Left renal pelvis (tissue), 4 donors: ENCODE data around the gene ACSBG1. TPM values are rescaled to one million over a fixed set of nuclear protein-coding genes. Genes with fewer than 3 reads are reported as not detected.

Experiments
- DNase-seq, 4 donors: peaks; one replicate each; pipeline ENCODE4 v3.0.0-alpha.2; 2013; ENCODE audit warnings: low read depth in 4 of 4, low spot score in 3 of 4
- polyA plus RNA-seq, 4 donors: library from polyadenylated mRNA; unstranded; fragments of 120-200 nt; gene quantifications; one replicate each; pipeline ENCODE4 v1.2.1, GENCODE V29; 2013; ENCODE audit not compliant: insufficient read length in 4 of 4

The ACSBG1 gene
- polyA plus RNA-seq, 4 donors, result 0.73 to 1.7 (median 1.2) TPM

DNA sequence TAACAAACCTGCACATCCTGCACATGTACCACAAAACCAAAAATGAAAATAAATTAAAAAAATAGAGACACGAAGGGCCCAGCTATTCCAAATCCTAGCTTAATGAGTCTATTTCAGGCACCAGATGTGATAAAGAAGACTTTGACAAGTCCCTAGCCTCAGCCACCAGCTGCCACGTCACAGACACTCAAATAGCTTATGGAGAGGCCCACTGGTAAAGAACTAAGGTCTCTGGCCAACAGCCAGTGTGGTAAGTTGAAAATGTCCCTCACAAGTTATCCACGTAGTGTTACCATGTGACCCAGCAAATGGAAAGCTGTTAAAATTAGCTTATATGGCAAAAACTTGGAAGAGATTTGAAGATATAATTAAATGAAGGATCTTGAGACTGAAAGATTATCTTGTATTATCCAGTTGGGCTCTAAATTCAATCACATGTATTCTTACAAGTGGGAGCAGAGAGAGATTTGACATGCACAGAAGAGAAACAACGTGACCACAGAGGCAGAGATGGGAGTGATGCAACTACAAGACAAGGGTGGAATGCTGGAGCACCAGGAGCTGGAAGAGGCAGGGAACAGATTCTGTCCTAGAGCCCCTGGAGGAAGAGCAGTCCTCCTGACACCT, 10.9 kb downstream of the ACSBG1 start:
- no peak for DNase-seq

DNA sequence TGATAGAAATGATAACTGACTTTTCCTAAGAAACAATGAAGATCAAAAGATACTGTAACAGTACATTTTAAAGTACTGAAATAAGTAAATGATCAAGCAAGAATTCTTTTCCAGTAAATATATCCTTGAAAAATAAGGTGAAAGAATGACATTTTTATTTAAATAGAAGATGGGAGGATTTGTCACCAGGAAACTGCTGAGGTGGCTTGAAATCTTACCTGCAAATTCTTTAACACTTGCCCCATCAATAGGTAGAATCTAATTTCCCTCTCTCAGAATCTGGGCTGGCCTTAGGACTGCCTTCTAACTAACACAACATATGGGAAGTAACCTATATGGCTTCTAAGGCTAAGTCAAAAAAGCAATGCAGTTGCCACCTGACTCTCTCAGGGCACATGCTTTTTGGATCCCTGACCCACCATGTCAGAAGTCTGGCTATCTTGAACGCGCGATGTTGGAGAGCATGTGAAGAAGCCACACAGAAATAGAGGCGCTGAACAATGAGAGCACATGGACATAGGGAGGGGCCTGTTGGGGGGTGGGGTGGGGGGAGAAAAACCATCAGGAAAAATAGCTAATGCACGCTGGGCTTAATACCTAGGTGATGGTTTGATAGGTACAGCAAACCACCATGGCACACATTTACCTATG, 11.5 kb downstream of the ACSBG1 start:
- no peak for DNase-seq

DNA sequence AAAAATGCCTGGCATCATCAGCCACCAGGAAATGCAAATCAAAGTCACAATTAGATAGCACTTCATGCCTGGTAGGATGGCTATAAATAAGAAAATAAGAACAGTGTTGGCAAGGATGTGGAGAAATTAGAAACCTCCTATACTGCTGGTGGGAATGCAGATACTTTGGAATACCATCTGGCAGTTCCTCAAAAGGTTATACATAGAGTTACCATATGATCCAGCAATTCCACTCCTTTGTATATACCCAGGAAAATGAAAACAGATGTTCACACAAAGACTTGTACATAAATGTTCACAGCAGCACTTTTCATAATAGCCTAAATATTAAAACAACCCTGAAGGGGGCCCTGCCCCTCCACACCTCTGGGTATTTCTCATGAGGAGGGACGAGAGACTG, 13.7 kb downstream of the ACSBG1 start:
- no peak for DNase-seq

DNA sequence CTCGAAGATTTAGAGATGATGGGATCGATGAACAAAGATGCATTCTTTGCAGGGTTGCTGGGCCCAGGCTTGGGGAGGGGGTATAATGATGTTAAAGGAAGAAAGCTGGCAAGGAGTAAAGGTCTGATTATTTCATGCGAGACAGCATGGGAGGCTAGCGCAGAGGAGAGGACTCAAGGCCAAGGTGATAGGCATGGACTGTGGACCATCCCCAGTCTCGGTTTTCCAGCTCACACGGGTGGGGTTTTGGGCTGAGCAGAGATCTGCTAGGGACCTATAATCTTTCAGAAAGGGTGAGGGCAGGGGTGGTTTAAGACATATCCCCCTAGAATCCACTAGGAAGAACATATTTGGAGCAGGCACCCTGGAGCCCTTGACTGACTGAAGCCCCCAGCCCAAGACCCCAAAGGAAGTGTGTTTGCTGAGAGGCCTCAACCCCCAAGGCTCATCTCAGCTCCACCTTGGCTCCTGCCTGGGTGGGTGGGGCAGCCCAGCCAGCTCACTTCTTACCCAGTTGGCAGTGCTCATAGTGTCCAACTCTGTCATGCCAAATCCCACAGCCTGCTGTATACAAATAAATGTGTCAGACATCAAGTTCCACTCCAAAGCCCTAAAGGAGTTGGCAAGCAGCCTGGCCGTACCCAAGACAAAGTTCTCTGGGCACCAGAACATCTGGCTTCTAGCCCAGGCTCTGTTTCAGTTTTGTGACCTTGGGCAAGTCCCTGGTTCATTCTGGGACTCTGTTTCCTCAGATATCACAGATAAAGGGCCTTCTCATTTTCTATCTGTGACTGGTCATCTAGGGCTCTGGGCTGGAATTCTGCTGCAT, 17.9 kb downstream of the ACSBG1 start:
- no peak for DNase-seq

DNA sequence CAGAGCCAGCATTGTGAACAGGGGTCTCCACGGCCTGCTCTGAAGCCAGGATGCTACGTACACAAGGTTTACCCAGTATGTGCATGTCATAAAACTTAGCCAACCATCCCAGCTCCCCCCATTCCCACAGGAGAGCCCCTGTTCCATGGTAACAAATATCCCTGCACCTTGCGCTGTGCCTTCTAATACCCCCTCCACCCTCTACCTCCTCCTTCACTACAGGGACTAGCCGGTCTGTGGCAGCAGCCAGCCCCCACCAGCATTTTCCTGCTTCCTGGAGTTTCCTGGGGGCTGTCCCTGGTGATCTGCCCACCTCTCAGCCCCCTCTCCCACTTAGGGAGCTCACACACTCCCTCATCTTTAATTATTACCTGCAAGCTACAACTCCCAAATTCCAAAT, 20.4 kb downstream of the ACSBG1 start:
- DNase-seq, result no peak

DNA sequence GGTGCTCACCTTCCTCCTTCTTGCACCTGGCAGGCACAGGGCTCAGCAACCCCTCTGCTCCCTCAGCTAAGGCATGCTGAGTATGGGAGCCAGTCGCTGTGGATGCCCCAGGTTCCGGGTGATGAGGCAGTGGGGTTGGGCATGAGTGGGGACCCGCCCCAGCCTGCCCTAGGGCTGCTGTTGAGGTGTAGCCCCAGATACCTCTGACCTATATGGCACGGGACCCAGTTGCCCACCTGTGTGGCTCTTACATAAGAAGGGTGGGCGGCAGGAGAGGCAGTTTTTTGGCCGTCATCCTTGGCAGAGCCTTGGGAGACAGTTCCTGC, 21.0 kb downstream of the ACSBG1 start:
- DNase-seq, result no peak

DNA sequence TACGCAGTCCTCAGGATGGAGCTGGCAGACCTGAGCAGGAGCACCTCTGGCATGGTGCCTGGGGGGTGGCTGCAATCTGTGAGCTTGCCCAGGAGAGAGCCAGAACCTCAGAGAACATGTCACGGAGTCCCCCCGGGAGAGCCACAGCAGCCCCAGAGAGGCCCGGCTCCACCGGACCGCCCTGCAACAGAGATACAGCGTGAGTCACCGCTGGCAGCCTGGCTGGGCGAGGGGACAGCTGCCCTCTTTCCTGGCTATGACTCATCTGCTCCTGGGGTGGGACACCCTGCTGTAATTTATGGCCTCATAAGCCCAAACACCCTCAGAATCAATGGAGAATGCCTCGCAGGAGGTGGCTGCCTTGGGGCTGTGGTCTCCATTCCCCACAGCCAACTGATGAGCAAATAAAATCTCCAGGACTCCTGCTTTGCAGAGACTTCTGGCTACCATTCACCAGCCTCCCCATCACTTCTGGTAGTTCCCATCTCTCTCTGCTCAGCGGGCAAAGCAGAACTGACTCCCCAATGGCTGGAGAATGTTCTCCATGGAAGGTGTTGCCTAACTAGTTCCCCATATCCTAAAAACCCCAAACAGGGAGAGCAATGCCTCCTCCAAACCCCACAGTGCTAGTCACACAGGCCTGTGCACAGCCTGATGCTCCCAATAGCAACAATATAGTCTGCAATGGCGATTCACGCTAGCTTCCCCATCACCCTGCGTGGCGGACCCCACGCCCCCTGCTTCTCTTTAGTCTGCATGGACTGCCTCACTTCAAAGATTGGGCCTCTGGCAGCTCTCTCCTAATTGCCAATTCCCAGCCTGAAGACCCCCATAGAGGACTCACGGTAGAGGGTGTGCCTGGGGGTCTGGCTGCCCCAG, 21.6 kb downstream of the ACSBG1 start:
- no peak for DNase-seq

DNA sequence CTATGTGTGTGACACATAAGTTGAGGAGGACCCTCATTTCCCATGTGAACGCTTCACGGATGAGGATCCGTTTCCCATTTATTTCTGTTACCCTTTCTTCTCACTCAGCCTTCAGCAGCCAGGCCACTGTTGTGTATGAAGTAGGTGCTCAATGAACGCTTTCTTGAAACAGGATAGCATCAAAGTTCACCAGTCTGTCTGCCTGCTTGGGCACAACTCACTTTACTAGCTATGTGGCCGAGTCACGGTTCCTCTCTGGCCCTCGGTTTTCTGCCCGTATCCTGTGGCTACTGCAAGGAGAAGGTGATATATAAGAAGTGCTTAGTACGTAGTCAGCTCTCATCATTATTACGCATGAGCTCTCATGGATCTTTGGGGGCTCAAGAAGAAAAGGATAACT, 22.4 kb downstream of the ACSBG1 start:
- no peak for DNase-seq

DNA sequence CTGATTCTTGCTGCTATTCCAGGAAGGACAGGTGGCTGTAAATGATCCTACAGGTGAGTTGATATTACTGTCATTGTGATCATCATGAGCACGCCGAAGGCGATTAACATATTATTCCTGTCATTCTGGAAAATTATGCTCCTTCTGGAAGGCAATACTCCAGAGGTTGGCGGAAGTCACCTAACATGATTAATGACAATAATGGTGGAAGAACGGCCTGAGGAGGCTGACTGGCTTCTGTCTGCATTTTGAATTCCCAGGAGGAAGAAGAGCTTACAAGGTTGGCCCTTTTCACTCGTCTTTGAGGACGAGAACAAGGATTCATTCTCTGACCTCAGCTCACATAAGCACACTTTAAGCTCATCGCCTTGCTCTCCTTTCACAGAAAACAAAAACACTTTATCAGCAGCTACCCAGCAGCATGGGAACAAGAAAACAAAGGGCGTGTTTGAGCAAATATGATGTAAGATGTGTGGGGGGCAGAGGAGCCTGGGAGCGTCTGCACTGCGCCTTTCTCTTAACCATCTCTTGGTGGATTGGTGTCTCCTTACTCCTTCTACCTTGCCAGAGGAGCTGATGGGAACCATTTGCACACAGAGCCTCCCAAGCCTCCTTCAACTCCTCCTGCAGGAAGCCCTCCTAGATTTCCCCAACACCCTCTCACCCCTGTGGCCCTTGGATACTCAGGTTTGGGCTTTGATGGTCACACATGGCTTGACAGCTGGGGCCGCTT, 23.0 kb downstream of the ACSBG1 start:
- no peak for DNase-seq

DNA sequence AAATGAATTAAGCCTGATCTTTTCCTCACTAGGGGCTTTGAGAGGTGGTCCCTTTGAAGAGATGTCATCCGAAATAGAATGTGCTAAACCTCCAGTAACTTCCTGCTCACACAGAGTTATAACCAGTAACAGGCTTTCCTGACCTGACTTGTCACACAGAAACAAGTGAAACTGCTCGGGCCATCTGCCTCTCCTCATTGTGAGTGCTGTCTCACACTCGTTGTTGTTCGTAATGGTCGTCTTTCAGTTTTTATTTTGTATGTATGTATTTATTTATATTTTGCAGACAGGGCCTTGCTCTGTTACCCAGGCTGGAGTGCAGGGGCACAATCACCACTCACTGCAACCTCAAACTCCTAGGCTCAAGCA, 24.0 kb downstream of the ACSBG1 start:
- no peak for DNase-seq

DNA sequence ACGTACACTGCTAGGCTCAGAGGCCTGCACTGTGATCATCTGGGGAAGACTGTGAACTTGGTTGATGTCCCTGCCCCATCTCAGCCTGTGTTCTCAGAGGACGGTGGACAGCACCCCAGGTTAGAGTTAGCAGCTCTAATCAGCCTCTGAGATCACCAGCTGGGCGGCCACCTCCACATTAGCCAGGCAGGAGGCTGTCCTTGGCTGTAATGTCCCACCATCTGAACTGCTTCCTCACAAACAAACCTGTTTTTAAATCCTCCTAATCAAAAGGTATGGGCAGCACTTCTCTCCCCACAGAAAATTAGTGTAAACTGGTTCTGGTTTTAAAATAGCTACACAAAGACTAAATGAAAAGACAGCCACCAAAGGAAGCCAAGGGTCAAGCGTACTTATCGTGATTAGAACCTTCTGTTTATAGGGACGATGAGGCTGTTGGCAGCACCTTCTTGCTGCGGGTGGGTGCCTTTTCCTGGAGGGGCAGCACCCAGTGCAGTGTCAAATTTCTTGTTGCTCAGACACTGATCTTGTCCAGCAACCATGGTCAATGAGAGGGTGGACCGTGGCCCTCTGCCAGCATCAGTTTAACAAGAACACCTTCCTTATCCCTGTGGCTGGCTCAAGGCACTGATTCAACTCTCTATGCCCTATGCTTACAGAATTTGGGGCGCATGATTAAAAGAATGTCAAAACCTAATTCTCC, 24.6 kb downstream of the ACSBG1 start:
- no peak for DNase-seq

DNA sequence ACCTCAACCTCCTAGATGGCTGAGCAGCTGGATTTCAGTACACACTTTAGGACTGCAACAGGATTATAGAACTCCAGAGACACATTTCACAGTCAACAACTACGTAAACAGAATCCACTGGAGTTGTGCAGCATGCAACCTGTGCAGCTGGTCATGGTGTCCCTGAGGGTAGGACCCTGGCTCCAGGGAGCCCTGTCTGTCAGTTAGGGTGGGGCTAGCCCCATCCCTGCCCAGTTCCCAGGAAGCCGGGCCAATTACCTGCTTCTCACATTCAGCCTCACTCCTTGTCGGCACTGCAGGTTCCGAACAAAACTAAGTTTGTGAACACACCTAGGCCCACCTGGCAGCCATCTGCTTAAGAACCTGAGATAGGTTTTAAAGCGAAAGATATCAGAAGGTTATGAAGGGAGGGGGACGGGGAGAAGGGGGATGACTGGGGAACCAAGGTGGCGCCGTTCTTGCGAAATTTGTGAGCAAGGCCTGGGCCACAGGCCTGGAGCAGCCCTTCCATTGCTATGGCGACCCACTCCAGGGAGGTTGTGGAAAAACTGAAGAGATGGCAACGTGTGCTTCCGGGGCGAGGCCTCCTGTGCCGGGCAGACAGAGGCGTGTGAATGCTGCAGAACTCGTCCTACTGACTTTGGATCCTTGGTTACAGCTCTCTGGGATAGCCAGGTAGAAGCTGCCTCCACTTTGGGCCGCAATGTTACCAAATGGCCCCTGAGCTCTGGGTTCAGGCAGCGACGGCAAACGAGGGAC, 25.3 kb downstream of the ACSBG1 start:
- DNase-seq, result no peak

DNA sequence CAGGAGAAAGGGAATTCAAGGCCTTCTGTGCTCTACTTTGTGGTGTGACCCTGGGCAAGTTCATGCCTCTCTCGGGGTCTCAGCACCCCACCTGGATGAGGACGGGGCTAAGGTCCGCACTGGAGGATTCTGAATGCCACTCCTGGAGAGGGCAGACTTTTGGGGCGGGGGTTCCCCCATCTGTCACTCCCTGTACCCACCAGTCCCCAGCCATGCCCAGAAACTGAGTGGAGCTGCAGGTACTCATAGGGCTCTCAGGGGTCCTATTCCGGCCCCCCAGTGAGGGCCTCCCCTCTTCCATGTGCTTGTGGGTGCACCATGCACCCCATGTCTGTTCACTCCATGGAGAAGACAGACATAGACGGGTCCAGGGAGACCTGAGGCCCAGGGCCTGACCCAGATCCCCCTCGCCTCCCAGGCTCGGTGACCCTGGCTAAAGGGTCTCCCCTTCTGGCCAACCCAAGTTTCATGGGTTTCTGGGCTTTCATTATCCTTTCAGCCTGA, 26.0 kb downstream of the ACSBG1 start:
- no peak for DNase-seq

DNA sequence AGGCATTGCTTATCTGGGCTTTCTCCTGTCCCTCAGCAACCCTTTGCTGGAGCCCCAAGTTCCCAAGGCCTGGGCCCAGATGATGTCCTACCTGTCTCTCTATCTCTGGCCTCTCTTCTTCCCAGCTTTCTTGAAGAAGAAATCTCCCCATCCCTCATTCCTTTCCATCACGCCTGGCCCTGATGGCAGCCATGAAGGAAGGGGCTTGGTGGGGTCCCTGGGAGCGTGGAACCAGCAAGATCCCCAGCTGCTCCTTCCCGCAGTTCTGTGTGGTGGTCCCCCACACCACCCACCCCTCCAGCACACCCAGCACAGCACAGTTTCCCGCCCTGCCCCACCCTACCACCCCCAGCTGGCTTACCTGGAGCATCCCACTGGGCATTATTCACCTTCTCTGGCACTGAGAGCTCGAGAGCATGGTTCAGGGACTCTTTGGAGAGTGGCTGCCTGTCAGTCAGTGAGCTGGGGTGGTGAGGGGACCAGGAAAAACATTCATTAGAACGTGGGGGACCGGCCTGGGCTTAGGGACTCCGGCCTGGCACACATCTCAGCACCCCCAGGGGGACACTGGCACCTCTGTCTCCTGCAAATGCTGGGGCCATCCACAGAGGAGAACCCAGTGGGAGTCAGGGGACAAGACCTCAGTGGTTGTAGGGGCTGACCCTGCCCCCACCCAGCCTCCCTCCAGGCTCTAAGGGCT, 26.6 kb downstream of the ACSBG1 start:
- DNase-seq, result no peak

DNA sequence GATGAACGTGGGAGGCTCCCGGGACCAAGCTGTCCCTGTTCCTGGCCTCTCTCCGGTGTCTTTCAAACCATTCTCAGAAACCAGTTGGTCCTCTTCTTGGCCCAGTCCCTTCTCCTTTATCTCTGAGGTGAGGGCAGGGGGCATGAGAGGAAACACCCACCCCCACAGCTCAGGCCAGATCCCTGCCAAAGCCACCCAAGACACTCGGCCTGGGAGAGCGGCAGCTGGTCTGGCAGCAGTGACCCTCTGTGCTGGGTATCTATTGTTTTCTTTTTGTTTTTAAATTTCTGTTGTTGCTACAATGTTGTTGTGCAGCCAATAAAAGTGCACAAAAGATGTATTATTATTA, 27.3 kb downstream of the ACSBG1 start:
- no peak for DNase-seq

DNA sequence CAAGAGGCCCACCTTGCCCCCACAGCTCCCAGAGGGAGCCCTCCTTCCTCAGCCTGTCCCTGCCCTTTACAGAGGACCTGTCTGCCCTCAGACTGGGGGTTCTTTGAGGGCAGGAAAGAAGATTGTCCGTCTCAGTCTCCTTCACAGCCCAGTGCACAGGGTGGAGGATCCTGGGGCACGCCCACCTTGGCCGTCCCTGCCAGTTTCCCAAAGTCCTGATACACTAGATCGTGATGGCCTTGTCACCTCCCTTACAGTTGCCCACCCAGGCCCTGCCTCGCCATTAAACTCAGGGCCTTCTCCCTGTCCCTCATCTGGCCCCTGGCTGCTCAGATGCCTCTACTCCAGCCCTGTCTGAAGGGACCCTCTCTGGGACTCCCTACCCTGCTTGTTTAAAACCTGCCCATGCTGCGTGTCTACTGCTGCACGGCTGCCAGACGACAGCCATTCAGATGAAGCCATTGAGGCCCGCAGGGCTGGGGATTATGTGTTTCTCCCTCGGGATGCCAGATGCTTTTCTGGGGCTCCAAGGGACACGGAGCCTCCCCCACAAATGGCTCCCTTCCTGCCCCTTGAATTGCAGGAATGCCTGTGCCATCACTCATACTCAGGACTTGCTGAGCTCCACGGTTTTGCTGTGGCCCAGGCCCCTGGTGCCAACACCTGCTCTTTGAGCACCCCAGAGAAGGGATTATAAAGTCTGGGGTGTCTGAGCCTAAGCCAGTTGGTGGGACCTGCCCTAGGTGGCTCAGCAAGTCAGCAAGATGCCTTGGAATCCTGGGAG, 27.8 kb downstream of the ACSBG1 start:
- no peak for DNase-seq

DNA sequence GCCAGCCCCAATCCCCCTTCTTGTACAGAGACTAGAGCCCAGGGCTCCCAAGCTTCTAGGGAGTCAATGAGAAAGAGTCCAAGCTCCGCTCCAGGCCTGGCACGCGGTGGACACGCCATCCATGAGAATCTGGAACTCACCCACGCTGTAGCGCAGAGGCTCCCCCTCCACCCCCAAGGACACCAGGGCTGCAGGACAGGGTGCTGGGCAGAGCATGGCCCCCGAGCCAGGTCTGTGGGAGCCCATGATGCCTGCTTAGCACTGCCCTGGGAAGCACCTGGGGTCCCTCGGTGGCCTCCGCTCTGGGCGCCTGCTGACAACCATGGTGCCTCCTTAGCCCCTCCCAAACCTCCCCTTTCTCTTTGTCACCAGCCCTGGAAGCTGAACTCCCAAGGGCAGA, 28.5 kb downstream of the ACSBG1 start:
- DNase-seq, result no peak

DNA sequence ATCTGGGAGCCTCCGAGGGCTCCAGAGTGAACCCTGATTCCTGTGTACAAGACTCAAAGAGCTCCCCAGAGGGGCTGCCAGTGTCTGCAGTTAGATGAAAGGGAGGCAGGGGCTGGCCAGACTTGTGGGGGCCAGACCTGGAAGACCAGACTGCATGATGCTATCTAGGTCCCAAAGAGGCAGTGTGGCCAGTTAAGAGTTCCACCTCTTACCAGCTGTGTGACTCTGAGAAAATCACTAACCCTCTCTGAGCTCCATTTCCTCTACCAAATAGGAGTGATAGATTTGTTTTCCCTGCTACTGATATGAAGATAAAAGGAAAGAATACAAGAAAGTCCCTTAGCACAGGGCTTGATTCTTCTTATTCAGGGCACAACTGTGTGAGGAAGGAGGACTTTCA, 29.0 kb downstream of the ACSBG1 start:
- DNase-seq, result no peak
